HG03064 (cell line): Measurements from ENCODE around the gene GTF2A2.
"Not testable (repeated sequence)": the region's sequence is repeated elsewhere in the genome, so short reads cannot be mapped to it uniquely, and the experiment has no call there.

Source experiments
- ATAC-seq: cut with Tn5 transposase; IDR thresholded peaks from one replicate; pipeline ENCODE4 v1.9.1; 2021; ENCODE audit warnings: low read depth; ENCODE audit not compliant: unreplicated experiment

Gene GTF2A2

GRCh38 chr15:59676565-59676964 lies 19.2 kb upstream of the GTF2A2 start:
- ATAC-seq = no peak

DNA sequence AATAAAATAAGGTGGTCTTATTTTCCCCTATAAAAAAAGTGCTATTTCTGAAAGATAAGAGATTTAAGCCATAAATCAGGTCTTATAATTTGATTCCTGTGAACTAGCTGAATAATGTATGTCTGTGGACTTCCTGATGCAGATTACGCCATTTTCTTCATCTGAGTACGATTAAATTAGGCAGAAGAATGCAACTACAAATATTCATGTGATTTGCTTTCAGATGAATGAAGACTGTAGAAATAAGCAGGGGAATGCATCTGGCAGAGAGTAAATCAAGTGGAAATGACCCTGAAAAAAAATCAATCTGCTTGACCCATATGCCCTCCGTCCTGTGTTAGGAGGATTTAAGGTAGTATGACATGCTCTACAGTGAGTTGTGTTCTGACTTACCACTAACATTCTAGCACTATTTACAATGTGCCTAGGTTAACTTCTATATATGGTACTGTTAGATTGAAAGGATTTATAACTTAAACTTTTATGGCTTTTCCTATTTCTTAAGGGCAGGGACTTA lies 17.1 kb upstream of the GTF2A2 start:
- no peak for ATAC-seq

- no peak for ATAC-seq
These were observed 11.2 kb upstream of the GTF2A2 start for GRCh38 chr15:59668556-59668955.

DNA sequence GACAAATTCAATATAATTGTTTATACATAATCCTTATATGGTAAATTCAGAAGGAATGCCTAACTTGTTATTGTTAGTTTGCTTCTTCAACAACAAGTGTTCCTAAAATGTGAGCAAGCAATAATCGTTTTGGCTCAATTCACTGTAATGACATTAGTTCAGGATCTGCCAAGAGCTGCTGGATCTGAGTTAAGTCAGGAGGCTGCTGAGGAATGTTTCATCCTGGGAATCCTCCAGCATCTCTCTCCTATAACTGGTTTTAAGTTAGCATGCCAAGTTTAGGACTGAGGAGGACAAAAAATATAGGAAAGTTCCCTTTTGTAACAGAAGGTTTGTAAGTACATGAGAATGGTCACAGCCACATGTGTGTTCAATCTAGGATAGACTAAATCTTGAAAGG lies 4.9 kb upstream of the GTF2A2 start:
- ATAC-seq = no peak

DNA sequence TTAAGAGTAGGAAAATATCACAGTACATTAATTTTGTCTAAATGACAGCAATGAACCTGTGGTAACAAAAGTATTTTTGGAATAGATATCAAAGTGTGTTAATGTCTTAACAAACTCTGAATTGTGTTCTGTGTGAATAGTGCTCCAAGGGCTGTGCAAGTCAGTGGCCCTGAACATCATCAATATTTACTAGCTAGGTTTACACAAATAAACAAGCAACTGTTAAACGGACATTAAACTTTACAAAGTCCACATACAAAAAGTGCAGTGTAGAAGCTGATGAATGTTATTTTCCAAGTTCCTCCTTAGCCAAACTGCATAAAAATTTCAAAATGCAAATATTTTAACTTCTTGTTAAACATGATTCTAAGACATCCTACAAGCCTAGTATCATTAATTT lies 2.1 kb upstream of the GTF2A2 start:
- no peak for ATAC-seq

DNA sequence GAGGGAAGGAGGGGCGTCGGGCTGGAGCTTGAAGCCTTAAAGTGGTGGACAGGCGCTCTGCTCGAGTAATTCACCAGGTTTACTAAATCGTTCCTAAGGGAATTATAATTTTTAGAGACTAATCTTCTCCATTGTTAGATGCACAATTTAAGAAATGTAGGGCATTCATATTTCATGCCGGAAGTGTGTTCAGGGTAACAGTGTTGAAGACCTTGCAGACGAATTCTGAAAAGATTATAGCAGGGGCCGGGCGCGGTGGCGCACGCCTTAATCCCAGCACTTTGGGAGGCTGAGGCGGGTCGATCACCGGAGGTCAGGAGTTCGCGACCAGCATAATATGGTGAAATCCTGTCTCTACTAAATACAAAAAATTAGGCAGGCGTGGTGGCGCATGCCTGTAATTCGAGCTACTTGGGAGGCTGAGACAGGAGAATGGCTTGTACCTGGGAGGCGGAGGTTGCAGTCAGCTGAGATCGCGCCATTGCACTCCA lies 365 bp upstream of the GTF2A2 start:
- peak; percentile 21 for ATAC-seq

GRCh38 chr15:59654046-59654445 lies 3.3 kb downstream of the GTF2A2 start:
- ATAC-seq = no peak

- ATAC-seq = no peak
These were observed 7.7 kb downstream of the GTF2A2 start for GRCh38 chr15:59649603-59650002.

DNA sequence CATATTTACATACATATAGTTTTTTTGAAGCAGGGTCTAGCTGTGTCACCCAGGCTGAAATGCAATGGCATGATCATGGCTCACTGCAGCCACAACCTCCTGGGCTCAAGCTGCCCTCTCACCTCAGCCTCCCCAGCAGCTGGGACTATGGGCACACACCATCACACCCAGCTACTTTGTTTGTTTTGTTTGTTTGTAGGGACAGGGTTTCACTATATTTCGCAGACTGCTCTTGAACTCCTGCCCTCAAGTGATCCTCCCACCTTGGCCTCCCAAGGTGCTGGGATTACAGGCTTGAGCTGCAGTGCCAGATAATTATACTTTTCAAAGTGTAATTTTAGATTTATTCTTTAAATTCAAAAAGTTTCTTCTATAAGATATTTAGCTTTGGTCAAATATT lies 10.2 kb downstream of the GTF2A2 start:
- ATAC-seq = no peak

DNA sequence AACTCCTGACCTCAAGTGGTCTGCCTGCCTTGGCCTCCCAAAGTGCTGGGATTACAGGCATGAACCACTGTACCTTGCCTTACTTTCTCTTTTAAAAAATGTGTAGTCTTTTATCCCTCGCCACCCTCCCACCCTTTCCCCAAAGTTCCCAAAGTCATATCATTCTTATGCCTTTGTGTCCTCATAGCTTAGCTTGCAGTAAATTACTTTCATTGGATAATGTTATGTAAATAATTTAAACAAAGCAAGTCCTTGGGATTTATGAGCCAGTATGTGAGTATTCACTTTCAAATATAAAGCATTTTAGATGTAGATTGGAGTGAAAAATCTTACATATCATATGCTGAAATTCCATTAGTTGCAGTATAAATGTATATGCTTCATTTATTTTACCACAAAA lies 11.0 kb downstream of the GTF2A2 start:
- ATAC-seq = no peak

DNA sequence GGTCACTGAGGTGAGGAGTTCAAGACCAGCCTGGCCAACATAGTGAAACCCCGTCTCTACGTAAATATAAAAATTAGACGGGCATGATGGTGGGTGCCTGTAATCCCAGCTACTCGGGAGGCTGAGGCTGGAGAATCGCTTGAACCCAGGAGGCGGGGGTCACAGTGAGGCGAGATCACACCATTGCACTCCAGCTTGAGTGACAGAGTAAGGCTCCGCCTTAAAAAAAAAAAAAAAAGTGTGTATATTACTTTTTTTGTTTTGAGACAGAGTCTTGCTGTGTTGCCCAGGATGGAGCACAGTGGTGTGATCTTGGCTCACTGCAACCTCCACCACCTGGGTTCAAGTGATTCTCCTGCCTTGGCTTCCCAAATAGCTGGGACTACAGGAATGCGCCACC lies 11.5 kb downstream of the GTF2A2 start:
- ATAC-seq = not testable (repeated sequence)

DNA sequence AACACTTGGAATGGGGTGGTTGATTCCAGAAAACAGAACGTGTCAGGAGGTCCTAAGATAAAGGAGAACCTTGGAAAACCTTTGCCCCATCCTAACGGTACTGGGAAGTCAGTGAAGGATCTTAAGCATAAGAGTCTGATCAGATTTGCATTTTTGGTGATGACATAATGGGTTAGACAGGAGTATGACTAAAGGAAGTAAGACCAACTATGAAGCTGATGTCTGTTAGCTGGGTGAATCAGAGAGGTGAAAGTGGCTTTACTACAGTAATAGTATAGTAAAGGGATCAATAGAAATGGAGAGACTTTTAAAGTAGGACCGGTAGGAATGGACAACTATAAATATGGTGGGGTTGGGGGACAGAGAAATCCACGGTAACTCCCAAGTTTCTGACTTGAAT lies 12.6 kb downstream of the GTF2A2 start:
- ATAC-seq = no peak

DNA sequence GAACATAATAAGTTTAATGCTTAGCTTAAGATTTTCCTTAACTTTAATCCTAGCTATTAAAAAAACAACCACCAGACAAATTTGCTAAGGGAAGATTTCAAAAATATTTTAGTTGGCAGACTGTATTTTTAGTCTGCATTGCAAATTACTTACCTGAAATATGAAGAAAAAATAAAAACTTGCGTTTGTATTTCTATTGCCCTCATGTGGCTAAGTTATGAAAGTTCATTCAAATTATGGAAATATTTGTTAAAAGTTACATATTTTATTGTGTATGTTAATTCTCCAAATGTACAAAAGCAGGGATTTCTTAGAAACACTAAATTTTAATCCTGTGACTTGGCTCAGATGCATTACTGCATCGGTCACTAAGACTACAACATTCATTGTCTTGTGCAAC lies 15.0 kb downstream of the GTF2A2 start:
- ATAC-seq = no peak

DNA sequence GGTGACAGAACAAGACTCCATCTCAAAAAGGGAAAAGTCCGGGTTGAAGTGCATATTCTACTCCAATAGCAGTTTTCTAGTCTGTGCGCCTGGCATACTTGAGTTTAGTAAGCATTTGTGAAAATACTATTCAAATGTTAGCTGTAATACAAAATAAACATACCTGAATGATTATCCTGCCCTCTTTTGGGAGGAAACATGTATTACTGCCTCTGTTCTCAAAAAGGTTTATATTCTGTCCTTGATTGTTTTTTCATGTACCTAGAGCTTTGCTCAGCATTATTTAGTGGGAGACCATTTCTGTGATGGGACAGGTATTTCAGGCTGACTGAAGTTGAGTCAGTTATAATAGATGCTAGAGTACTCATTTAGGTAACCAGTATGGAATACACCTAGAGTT lies 19.8 kb downstream of the GTF2A2 start:
- ATAC-seq = not testable (repeated sequence)

DNA sequence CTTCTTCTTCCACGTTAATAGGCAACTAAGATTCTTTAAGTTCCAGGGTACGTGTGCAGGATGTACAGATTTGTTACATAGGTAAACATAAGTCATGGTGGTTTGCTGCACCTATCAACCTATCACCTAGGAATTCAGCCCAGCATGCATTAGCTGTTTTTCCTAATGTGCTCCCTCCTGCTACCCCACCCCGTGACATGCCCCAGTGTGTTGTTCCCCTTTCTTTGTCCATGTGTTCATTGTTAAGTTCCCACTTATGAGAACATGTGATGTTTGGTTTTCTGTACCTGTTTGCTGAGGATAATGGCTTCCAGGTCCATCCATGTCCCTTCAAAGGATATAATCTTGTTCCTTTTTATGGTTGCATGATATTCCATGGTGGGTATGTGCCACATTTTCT lies 21.1 kb downstream of the GTF2A2 start:
- no peak for ATAC-seq

DNA sequence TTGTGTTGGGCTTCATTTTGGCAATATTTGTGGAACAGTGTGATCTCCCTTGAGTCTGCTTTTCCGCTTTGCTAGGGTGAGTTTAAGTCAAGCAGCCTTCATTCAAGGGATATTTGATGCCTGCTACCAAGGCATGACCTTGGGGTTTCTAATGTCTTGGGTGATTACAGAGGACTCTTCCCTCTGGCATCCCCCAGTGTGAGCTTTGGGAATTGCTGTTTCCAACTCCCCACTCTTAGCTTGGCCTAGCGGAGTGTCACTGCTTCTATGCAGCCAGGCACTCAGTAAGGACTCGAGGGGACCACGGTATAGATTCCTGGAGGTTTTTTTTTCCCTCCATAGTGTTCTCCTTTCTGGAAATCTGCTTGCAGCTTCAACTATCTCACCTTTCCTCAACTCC lies 24.6 kb downstream of the GTF2A2 start:
- no peak for ATAC-seq

DNA sequence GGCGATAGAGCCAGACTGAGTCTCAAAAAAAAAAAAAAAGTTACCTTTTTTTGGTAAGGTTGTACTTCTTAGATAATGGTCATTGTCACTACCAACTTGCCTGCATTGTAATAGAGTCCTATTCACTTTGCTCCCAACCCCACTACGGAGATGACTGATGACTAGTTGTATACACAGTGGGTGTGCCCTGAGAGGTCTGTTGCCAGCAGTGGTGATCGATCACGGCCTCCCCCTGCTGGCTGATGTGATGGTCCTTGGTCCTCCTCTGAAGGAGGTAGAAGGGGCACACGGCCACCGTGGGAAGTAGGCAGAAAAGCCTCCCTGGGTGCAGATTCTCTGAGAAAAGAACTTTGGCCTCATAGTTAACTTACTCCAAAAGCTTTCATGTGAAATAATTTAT lies 35.0 kb downstream of the GTF2A2 start:
- no peak for ATAC-seq

DNA sequence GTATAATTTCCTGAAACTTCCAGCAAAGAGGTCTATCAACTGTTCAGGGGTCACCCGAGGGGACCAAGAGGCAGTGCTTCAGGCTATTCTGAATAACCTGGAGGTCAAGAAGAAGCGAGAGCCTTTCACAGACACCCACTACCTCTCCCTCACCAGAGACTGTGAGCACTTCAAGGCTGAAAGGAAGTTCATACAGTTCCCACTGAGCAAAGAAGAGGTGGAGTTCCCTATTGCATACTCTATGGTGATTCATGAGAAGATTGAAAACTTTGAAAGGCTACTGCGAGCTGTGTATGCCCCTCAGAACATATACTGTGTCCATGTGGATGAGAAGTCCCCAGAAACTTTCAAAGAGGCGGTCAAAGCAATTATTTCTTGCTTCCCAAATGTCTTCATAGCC lies 38.9 kb downstream of the GTF2A2 start:
- ATAC-seq = no peak

DNA sequence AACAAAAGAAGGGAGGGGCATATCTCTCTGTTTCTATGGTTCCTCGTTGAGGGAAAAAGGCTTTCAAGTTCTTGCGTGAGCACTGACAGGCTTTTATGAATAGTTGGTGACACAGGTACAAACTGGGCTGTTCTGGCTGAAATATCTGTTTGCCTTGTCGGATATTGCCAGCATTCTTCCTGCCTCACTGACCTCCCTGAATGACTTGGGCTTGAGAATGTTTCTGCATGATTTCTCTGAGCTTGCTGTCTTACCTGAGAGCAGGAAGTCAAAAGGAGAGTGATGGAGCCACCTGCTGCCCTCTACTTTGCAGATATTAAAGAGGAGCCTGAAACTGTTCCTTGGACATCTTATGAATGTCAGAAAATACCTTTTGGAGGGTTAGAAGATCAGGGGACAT lies 40.9 kb downstream of the GTF2A2 start:
- ATAC-seq = no peak

- no peak for ATAC-seq
These were observed 41.7 kb downstream of the GTF2A2 start for GRCh38 chr15:59615661-59616060.

- ATAC-seq = no peak
These were observed 43.2 kb downstream of the GTF2A2 start for GRCh38 chr15:59614153-59614552.

GRCh38 chr15:59611276-59612260 lies 45.7 kb downstream of the GTF2A2 start, which contains the start of gene GCNT3:
Gene GCNT3, plus strand, starts transcription at chr15:59611783. Its CDS starts 6,456 bp downstream, at chr15:59618239.
- ATAC-seq = no peak
